MM.1S (cell line): Measurements from ENCODE around the gene PCNX1.

ENCODE experiments used
- DNase-seq: peaks from one replicate; pipeline ENCODE4 v3.0.0-alpha.2; 2015
- H2AFZ ChIP-seq: fragments of 300-600 bp; sonication (generic); 2 replicates; pipeline ENCODE4 v1.6.0; 2016; ENCODE audit warnings: antibody characterized with exemption, low read length
- H3F3A ChIP-seq: fragments of 300-600 bp; sonication (generic); 2 replicates; pipeline ENCODE4 v1.6.1; 2016; ENCODE audit warnings: mild to moderate bottlenecking, antibody characterized with exemption, low read length, moderate library complexity, mixed read lengths; ENCODE audit not compliant: insufficient read depth
- H3K27ac ChIP-seq: fragments of 300-600 bp; sonication (generic); 2 replicates; pipeline ENCODE4 v1.5.1; 2016; ENCODE audit warnings: mild to moderate bottlenecking, low read length
- H3K27me3 ChIP-seq: fragments of 300-600 bp; sonication (generic); replicated peaks from 2 replicates; pipeline ENCODE4 v1.6.0; 2016; ENCODE audit warnings: low read length; ENCODE audit not compliant: insufficient read depth
- H3K36me3 ChIP-seq: fragments of 300-600 bp; sonication (generic); replicated peaks from 2 replicates; pipeline ENCODE4 v1.6.1; 2016; ENCODE audit warnings: mild to moderate bottlenecking, low read length, mixed read lengths; ENCODE audit not compliant: insufficient read depth
- H3K4me1 ChIP-seq: fragments of 300-600 bp; sonication (generic); 2 replicates; pipeline ENCODE4 v1.6.1; 2016; ENCODE audit warnings: low read length, mixed read lengths
- H3K4me2 ChIP-seq: fragments of 300-600 bp; sonication (generic); 2 replicates; pipeline ENCODE4 v1.6.0; 2016; ENCODE audit warnings: low read depth, low read length
- H3K4me3 ChIP-seq: fragments of 300-600 bp; sonication (generic); 2 replicates; pipeline ENCODE4 v1.5.1; 2016; ENCODE audit warnings: low read length, mixed read lengths
- H3K79me2 ChIP-seq: fragments of 300-600 bp; sonication (generic); 2 replicates; pipeline ENCODE4 v1.6.1; 2016; ENCODE audit warnings: mixed run types, low read length, mixed read lengths
- H3K9ac ChIP-seq: fragments of 300-600 bp; sonication (generic); 2 replicates; pipeline ENCODE4 v1.6.1; 2016; ENCODE audit warnings: low read length, mixed read lengths
- H3K9me2 ChIP-seq: fragments of 300-600 bp; sonication (generic); replicated peaks from 2 replicates; pipeline ENCODE4 v1.6.1; 2016; ENCODE audit warnings: mild to moderate bottlenecking, low read length, mixed read lengths; ENCODE audit not compliant: insufficient read depth
- H3K9me3 ChIP-seq: fragments of 300-600 bp; sonication (generic); replicated peaks from 2 replicates; pipeline ENCODE4 v1.6.1; 2016; ENCODE audit warnings: mild to moderate bottlenecking, low read length, mixed read lengths; ENCODE audit not compliant: insufficient read depth
- H4K20me1 ChIP-seq: fragments of 300-600 bp; sonication (generic); 2 replicates; pipeline ENCODE4 v1.6.1; 2016; ENCODE audit warnings: mild to moderate bottlenecking, low read length, moderate library complexity, mixed read lengths; ENCODE audit not compliant: insufficient read depth
- EZH2 ChIP-seq: fragments of 300-600 bp; sonication (generic); optimal IDR thresholded peaks from 2 replicates; pipeline ENCODE3; 2017; ENCODE audit warnings: low read depth, mild to moderate bottlenecking, antibody characterized with exemption, low read length, mixed read lengths
- EZH2phosphoT487 ChIP-seq: fragments of 300-600 bp; sonication (generic); IDR thresholded peaks from 2 replicates; pipeline ENCODE4 v1.6.1; 2018; ENCODE audit warnings: antibody characterized with exemption, low read length
- TF ChIP-seq, protein P1 (sequence below): fragments of 300-600 bp; sonication (generic); IDR thresholded peaks from 2 replicates; pipeline ENCODE4 v1.5.1; 2016; ENCODE audit warnings: antibody characterized with exemption, low read length, mixed read lengths

Gene PCNX1

DNA sequence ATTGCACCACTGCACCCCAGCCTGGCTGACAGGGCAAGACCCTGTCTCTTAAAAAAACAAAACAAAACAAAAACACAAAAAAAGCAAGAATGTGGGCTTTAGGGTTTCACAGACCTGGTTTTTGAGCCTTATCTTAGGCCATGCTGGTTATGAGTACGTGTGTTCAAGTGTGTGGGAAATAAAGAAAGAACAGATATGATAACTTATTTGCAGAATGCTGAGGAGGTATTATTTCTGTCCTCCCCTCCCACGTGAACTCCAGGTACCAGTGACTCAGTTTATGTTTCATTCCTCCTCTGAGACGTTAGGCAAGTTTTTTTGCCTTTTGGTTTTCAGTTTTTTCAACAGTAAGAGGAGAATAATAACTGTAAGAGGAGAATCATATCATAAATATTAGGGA is 49.3 kb downstream of the PCNX1 start:
- no peak for DNase-seq
- H3K4me3 ChIP-seq: no peak overlapping the region
- no peaks in the 10 kb centered on the region for H4K20me1 ChIP-seq
- no peaks in the 10 kb centered on the region for H3K27me3 ChIP-seq
- no peaks in the 10 kb centered on the region for H3K9me2 ChIP-seq
- peaks cover 9% of the 10 kb centered on the region; the same call in 1 of the 2 replicates for H3F3A ChIP-seq
- 0 out of 2 replicates have a peak, but pooled peaks cover 5% of the 10 kb centered on the region for H3K4me1 ChIP-seq
- H3K9ac ChIP-seq: no peak overlapping the region
- H3K79me2 ChIP-seq: peaks cover 34% of the 10 kb centered on the region
- H3K9me3 ChIP-seq: no peaks in the 10 kb centered on the region
- no peaks in the 10 kb centered on the region for H3K36me3 ChIP-seq
- H2AFZ ChIP-seq: no peak overlapping the region
- TF ChIP-seq EZH2: no peak
- TF ChIP-seq EZH2phosphoT487: no peak
- TF ChIP-seq, protein P1, sequence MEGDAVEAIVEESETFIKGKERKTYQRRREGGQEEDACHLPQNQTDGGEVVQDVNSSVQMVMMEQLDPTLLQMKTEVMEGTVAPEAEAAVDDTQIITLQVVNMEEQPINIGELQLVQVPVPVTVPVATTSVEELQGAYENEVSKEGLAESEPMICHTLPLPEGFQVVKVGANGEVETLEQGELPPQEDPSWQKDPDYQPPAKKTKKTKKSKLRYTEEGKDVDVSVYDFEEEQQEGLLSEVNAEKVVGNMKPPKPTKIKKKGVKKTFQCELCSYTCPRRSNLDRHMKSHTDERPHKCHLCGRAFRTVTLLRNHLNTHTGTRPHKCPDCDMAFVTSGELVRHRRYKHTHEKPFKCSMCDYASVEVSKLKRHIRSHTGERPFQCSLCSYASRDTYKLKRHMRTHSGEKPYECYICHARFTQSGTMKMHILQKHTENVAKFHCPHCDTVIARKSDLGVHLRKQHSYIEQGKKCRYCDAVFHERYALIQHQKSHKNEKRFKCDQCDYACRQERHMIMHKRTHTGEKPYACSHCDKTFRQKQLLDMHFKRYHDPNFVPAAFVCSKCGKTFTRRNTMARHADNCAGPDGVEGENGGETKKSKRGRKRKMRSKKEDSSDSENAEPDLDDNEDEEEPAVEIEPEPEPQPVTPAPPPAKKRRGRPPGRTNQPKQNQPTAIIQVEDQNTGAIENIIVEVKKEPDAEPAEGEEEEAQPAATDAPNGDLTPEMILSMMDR: no peak
- no peak overlapping the region for H3K27ac ChIP-seq
- H3K4me2 ChIP-seq: no peak overlapping the region

DNA sequence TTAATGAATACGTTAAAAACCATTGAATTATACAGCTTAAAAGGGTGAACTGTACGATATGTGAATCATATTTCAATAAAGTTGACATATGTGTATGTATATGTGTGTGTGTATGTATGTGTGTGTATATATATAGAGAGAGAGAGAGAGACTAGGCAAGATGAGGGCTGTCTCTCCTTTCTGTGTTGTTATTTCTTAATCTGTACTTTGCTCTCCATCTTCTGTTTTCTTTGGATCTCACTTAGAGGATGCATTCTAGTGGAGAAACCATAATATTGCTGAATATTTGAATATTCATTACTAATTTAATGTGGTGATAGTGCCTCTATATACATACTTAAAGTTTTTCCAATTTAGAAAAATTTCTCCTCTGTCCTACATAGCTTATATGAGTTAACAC is 50.5 kb downstream of the PCNX1 start:
- H3K4me1 ChIP-seq: 0 out of 2 replicates have a peak, but pooled peaks cover 5% of the 10 kb centered on the region
- H3K9ac ChIP-seq: no peak overlapping the region
- H3F3A ChIP-seq: peaks cover 9% of the 10 kb centered on the region; the same call in 1 of the 2 replicates
- no peak overlapping the region for H2AFZ ChIP-seq
- peaks cover 29% of the 10 kb centered on the region for H3K79me2 ChIP-seq
- no peaks in the 10 kb centered on the region for H3K9me3 ChIP-seq
- no peak for DNase-seq
- no peaks in the 10 kb centered on the region for H3K27me3 ChIP-seq
- H4K20me1 ChIP-seq: no peaks in the 10 kb centered on the region
- no peak overlapping the region for H3K27ac ChIP-seq
- no peaks in the 10 kb centered on the region; the same call in 1 of the 2 replicates for H3K36me3 ChIP-seq
- H3K4me3 ChIP-seq: no peak overlapping the region
- no peak overlapping the region for H3K4me2 ChIP-seq
- H3K9me2 ChIP-seq: no peaks in the 10 kb centered on the region
- TF ChIP-seq, protein P1: no peak
- TF ChIP-seq EZH2phosphoT487 (no peak), EZH2 (no peak)

DNA sequence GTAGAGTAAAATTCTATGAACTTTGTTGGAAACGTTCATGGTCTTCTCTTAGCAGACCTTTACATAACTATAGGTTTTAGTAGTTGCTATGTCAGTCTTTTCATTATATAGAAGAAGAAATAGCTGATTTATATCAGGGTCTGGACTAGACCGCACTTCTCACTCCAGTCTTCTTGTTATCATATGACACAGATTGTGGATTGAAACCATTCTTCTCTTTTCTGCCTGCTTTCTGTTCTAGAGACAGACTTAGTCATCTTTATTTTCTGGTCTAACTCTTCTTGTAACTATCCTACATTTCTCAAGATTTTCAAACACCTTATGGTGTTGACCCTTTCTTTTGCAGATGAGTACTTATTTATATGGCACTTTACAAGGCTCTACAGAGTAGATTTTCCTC is 55.7 kb downstream of the PCNX1 start:
- H3F3A ChIP-seq: no peaks in the 10 kb centered on the region
- no peaks in the 10 kb centered on the region for H3K9me3 ChIP-seq
- H4K20me1 ChIP-seq: no peaks in the 10 kb centered on the region
- no peaks in the 10 kb centered on the region; the same call in 1 of the 2 replicates for H3K36me3 ChIP-seq
- H3K9ac ChIP-seq: no peak overlapping the region
- H3K27ac ChIP-seq: no peak overlapping the region
- no peak overlapping the region for H3K4me3 ChIP-seq
- no peaks in the 10 kb centered on the region for H3K27me3 ChIP-seq
- H3K79me2 ChIP-seq: peaks cover 5% of the 10 kb centered on the region
- H2AFZ ChIP-seq: no peak overlapping the region
- no peak overlapping the region for H3K4me2 ChIP-seq
- TF ChIP-seq EZH2phosphoT487 (no peak), EZH2 (no peak)
- TF ChIP-seq, protein P1: no peak
- H3K4me1 ChIP-seq: no peaks in the 10 kb centered on the region
- no peak for DNase-seq
- no peaks in the 10 kb centered on the region for H3K9me2 ChIP-seq
